GM18508 (cell line): ENCODE measurements around the gene HLF.

ENCODE experiments used
- ATAC-seq: cut with Tn5 transposase; IDR thresholded peaks from one replicate; pipeline ENCODE4 v1.9.1; 2021; ENCODE audit warnings: moderate number of reproducible peaks; ENCODE audit not compliant: insufficient read depth, unreplicated experiment

The HLF gene

DNA sequence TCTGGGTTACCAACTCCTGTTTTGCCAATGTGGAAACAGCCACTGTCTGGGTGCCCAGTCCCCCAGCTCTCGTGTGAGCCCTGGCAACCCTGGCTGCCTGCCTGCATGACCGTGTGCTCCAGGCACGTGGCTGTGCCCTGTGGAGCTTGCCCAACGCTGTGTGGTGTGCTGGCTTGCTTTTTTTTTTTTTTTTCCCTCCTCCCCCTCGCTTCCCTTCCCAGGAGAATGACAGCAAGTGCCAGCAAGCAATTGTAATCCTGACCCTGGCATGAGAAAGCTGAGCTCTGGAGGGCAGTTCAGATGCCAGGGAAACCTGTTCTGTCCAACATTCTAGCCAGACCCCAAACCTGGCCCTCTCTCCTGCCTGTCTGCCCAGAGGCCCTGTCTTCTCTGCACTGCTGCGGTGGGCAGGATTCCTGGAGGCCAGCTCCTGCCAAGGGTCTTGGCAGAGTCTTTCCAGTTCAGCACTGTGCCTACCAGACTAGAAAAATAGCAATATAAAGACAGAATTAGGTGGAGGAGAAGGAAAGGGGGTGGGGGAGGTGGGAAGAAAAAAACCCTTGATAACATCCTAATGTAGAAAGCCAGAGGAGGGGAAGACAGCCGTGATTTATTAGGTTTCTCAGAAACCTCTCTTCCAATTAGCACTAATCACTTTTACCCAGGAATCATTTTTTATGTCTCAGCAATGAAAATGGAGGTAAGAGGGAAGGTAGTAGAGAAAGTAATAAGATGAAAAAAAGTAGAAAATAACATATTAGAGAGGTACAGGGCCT lies 9.0 kb downstream of the HLF start:
- ATAC-seq = no peak

DNA sequence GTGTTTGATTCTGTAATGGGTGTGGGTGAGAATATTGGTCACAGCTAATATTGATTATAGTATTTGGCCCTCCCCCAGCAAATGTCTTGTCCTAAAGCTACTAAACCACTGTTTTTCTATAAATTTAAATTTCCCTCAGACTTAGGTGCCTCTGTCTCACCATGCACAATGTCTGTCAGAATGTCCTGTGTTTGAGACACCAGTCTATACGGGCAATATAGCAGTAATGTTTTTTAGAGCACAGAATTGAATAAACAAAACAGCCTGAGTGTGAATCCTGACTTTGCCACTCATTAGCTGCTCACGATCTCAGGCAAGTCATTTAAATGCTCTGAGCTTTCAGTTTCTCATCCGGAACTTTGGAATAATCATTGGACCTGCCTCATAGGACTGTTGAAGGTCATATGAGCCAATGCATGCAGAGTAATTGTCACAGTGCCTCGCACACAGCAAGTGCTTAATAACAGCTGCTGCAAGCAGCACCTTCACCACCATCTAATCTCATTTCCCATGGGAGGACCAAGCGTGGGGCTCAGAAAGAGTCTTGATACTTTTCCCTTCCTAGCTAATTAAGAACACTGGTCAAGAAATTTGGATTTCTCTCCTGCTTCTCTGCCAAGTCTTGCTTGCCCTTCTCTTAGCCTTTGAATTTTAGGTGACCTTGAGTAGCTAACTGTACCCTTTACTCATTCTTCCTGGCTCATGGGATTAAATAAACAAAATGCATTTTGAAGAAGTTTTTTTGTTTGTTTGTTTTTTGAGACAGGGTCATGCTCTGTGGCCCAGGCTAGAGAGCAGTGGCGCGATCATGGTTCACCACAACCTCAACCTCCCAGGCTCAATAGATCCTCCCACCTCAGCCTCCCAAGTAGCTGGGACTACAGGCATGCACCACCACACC lies 9.8 kb downstream of the HLF start:
- ATAC-seq = no peak

DNA sequence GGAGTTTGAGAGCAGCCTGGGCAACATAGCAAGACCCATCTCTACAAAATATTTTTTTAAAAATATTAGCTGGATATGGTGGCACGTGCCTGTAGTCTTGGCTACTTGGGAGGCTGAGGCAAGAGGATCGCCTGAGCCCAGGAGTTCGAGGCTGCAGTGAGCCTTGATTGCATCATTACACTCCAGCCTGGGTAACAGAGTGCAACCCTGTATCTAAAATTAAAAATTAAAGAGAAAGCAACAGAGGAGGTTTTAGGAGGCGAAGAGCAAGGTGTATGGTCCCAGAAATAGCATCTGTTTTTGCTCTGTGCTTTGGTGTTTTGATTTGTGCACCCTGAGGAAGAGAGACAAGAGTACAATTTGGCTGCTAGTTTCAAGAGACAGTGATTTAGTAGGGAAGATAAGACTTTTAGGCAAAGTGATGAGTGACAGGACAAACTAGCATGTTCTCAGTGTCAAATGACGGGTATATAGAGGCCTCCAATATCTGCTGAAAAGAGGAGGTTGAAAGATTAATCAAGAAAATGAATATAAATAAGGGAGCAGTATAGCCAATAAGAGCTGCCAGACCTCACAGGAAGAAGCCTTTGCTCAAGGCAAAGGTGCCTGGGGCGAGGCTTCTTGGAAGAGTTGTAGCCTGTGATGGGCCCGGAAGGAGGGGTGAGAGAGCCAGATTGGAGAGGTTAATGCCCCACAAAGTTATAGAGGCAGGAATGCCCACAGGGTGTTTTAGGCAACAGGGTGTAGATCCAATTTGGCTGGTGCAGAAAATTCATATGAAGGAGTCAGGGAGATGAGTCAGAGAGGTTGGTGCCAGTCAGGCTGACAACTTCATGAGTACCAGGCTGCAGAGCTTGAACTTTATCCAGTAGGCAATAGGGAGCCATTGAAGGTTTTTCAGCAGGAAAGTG lies 11.4 kb downstream of the HLF start:
- no peak for ATAC-seq

DNA sequence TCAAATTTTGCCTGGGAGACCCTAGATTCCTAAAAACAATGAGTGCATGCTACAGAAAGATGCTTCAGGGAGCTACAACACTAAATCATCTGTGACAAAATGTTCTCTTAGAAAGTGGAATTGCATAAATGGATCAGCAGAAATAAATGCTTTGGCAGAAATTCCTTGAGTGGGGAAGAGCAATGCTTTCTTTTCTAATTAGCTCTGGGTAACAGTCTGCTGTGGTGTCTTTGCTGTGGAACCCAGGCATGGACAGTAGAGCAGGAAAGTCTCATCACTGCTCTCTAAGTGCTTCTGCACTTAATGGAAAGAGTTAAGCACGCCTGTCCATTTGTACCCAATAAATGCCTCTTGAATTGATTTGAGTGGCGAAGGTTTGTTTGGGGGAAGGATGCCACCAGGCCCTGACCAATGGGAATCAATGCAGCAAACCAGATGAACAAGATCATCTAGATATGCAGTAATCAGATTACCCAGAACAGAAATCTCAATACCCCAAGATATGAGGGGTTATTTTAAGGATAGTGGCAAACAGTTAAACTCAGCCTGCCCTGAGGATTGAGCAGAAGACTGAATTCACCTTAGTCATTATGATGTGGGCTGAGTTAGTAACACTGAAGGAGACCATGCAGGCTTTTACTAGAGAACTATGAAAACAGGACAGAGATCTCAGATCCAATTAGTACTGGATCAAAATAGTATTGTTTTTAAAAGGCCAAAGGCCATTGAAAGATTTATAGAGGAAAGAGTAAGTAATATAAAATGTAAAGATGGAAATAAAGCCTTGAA lies 13.6 kb downstream of the HLF start:
- no peak for ATAC-seq

DNA sequence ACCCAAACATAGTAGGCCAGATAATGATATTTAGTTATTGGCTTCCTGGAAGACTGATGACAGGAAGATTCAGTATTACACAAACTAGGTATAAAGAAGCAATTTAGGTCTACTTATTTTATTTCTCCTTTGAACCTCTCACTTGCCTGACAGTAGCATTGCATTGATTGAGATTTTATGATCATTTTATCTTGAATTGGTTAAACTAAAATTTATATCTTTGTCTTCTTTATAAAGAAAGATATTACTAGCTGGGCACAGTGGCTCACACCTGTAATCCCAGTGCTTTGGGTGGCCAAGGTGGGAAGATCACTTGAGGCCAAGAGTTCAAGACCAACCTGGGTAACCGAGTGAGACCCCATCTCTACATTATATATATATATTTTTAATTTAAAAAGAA lies 14.4 kb downstream of the HLF start:
- ATAC-seq = no peak

DNA sequence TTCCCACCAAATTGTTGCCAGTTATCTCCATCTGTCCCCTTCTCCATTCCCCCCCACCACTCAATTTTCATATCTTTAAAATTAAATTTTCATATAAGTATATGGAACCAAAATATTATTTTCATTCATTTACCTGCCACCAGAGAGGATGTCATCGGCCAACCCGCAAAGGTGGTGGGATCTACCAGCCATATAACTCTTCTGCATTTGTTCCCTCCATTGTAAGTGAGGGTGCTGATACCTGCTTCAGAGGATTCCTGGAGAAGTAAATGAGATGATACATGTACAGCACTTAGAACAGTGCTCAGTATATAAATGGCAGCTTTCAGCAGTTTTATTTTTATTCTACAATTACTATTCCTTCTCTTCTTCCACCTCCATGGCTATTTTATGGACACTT lies 15.0 kb downstream of the HLF start:
- ATAC-seq = no peak

DNA sequence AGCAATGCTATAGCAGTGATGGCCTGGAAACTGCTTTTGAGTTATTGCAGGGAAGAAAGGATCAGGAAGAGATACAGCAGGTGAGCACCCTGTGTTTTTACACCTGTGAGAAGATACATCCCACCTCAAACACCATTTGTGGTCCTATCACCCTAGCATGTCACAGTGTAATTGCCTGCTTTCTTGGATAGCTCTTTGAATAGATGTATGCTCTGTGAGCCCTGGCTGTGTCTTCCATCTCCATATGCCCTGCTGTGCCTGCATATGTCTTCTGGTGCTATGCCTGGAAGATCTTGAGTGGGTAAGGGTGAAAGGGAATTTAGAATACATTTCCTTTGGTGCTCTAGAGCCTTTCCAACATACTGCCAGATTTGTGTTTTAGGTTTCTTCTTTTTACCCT lies 15.5 kb downstream of the HLF start:
- ATAC-seq = no peak

DNA sequence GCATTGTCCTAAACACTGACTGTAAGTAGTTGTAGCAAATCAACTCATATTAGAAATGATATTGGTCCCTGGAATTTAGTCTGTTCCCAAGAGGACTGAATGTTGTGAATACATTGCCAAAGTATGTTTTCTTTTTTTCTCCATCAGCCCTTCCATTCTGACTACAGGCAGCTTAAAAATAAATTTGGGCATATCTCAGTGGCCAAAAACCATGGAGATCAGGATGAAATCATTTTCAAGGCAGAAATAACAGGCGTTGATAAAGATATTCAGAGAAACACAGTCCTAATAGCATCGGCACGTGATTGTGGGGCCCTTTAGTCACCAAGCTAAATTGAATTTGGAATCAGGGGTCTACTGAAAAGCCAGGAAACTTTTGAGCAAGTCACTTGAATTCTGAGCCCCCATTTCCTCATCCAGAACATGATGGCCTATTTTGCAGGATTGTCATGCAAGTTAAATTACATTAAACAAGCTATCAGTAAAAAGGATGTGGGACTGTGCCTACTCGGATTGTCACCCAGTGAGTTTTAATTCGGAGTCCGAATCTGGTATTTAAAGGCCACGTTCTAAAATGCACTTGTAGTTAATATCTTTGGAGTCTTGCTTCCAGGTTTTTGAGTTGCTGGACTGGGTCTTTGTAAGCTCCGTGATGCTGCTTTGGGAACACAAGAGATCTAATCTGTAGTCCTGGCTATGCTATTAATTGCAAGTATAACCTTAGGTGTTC lies 17.1 kb downstream of the HLF start:
- no peak for ATAC-seq

DNA sequence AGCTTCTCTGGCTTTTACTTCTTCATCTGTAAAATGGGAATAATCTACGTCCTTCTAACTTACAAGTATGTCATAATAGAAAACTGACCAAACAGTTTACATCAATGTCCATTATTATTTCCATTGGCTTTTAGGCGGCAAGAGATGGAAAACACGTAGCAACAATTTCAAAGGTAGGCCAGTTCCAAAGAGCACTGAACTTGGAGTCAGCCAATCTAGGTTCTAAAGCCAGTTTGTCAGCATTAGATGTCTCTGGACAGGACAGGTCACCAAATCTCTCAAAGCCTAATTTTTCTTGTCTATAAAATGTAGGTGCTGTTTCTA lies 17.6 kb downstream of the HLF start:
- no peak for ATAC-seq

DNA sequence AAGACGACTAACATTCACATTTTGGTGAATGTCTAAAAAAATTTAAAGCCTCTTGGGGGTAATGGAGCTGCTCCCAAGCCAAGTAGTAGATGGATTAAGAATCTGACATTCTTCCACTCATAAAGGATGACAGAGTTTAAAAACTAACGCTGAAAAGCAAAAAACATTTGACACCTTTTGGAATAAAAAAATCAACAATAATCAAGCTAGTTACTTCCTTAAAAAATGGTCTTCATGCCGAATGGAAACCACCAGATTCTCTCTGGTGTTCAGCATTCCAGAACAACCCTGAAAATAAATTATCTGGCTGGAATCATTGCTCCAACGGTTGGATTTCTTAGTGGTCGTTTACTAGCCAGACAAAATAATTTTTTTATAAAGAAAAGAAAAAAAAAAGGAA lies 18.0 kb downstream of the HLF start:
- no peak for ATAC-seq

DNA sequence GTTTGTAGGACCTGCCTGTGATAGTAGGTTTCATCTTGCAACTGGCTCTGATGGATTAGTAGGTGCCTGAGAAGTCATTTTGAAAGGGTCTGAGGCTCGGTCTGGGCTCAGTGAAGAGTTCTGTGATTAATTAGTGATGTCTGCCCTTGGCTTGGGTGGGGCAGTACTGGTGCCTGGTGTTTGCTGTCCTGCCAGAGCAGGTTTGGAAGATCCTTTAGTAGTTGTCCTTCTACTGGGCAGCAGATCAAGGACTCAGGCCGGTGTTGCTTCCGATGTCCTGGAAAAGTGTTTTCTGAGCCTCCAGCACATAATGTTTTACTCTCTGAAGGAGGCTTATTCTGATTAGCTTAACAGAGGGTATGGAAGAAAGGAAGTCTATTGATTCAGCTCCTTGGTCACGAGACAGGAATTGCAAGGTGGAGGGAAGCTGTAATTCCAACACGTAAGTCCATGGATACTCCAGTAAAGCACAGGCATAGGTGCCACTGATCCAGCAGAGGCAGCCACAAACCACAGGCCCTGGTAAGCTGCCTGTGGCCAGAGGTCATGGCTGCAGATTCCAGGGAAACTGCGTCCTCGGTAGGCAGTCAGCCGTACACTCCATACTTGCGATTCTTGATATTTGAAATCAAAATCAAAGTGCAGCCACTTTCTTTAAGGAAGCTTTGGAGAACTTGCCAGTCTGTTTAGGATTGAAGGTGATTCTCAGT lies 18.7 kb downstream of the HLF start:
- no peak for ATAC-seq

DNA sequence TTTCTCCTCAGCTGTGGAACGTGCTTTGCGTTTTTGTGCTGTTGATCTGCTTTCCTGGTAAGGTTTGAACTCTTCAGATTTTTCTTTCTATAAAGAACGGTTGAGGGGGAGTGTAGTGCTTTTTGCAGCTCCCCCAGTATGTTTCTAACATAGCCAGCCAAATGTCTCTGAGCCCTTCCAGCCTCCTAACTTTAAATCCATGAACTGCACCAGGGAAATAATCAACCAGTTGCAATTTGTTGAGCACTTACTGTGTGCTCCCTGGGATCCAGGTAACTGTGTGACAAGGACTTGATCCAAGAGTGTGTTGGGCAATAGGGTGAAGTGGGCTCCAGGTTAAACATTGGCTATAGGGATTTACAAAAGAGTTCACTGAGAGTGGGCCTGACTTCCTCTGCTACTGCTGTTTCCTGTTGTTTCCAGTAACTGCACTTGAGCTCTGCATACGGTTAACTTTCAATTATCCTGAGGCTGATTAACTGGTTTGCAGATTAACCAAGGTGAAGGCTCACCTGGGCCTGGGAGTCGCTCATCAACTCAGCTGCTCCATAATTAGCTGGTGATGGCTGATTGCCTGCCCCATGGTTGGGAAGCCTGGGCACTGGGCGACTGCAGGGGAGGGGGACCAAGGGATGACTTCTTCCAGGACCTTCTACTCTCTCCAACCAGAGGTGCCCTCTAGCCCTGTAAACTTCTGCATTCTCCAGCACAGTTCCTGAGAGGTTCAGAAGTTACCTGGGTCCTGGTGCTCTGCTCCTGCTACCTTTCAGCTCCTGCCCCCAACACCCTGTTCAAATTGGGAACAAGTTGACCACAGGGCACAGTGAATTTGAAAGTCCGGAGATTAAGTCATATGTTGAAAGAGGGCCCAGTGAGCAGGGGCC lies 19.5 kb downstream of the HLF start:
- no peak for ATAC-seq

DNA sequence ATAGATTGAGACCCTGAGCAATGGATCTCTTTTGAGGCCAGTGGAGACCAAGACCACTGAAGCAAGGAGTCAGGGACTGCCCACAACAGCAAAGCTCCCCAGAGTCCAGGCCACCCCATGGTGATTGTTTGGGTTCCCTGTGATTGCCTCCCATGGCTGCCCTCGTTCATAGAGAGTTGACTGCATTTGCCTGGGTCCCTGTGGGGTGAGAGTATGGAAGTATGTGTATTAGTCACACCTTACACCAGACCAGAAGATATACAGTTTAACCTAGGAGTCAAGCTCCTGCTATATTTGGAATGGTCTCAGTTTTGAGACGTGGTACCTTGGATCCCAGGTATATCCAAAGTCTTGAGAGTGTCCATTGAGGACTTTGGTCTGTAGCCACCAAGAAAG lies 20.2 kb downstream of the HLF start:
- no peak for ATAC-seq

DNA sequence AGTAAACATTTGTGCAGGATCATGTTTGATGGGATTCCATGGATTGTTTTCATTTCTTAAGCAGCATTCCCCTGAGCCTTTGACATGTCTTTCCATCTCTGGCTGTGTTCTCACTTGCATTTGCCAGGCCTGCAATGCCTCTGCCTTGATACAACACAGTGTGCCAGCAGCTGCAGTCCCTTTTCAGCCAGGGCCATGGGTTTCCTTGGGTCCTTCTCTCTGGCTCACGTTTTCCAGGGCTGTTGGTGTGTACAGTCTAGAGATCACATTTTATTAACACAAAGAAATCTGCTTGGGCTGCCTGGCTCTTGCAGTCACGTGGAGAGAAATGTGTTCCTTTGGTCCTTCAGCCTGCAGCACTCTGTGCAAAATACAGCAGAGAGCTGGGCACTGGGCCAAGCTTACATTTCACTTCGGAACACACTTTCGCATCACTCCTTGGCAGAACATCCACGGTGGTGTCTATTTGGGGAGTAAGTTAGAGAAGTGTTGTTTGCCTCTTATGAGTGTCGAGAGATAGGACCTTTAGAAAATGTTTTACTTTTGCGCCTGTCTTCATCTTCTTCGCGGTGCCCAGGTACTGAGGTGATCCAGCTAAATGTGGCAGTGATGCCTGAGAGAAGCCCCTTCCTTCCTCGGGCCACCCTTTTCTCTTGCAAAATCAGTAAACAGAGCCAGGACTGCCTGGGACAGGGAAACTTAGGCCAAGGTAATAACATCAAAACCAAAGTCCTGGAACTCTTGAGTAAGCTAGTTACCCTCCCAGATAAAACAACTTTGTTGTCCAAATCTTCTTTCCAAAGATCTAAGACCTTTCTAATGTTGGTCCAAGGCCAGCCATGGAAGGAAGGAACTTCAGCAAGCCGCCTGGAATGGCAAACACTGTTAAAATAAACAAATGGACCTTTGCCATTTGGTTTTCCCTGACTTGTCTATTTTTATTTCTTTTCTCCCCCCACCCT lies 20.9 kb downstream of the HLF start:
- ATAC-seq = no peak

DNA sequence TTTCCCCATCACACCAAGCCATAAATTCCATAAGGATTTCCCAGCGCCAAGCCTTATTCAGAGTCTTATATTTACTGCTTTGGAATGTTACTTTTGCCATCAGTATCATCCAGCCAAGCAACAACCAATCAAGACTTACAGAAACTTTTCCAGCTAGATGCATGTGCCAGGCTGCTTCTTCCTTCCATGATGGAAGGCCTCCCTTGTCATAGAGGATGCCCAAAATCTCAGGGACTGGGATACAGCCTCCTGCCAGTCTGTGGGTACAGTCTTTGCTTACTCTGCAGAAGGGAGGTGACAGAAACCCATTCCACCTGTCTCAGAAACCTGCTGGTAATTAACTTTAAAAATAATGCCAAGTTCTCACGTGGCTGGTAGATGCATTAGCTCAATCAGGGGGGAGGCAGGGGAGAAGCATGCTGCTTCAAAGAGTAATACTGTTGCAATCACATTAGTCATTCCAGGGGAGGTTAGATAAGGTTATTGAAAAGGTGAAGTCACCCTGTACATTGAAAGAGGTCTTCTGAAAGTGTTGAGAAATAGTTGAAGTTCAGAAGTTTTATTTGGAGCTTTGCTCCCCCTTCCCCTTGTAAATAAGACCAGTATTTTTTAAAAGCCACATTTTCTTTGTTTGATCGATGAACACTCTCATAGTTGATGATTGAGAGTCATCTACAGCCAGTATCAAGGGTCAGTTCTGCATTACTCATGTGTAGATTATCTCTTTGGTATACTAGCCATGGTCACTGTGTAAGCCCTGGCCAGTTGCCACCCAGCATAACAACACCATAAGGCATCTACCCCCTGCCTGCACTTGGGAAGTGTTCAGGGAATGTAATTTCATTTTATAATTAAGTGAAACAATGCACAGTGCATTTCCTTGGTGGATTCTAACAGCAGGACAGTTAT lies 22.2 kb downstream of the HLF start:
- no peak for ATAC-seq
